Hematopoietic multipotent progenitor cell treated with erythropoietin and hydrocortisone succinate and interleukin-3 and kit ligand, for 8 days (in vitro differentiated cells): ENCODE results near the gene DDR2.
"Not testable (repeated sequence)": the region's sequence is repeated elsewhere in the genome, so short reads cannot be mapped to it uniquely, and the experiment has no call there.

Experiments
- DNase-seq: peaks from one replicate; pipeline ENCODE4 v3.0.0-alpha.2; 2015

Gene DDR2

GRCh38 chr1:162788783-162789182 lies 156.5 kb downstream of the DDR2 start:
- DNase-seq = not testable (repeated sequence)

DNA sequence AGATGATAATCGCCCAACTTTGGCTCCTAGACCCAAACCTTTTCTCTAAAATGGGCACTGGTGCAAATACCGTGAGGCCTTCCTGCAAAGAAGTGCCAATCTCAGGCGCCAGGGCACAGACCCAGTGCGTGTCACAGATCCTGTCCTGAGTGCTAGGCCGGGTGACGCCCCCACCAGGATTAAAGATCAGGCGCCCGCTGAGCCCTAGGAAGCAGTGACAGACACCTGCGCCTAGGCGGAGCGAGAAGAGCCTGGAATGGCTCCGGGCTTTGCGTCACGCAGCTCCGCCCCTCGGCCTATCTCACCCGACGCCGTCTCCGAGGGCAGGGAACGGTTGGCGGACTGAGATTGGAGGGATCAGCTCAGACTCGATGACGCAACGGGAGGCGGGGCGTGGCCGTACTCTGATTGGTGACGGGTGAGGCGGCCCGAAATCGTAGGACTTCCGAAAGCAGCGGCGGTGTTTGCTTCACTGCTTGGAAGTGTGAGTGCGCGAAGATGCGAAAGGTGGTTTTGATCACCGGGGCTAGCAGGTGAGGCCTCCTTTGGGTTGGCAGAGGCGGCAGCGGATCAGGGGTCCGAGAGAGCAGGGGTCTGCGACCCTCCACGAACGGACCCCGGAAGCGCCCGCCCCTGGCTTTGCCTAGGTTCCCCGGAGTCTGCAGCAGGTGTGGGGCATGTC lies 158.2 kb downstream of the DDR2 start, which contains the start of gene HSD17B7:
Gene HSD17B7, plus strand, starts transcription at position 400 of the 682 bp plus-strand sequence. Its CDS starts 99 bp downstream, at position 499.
- DNase-seq = peak; percentile 86

- peak; percentile 43 for DNase-seq
Observed at GRCh38 chr1:162790985-162791357, 158.7 kb downstream of the DDR2 start.

GRCh38 chr1:162794284-162794683 lies 162.0 kb downstream of the DDR2 start:
- DNase-seq = not testable (repeated sequence)

DNA sequence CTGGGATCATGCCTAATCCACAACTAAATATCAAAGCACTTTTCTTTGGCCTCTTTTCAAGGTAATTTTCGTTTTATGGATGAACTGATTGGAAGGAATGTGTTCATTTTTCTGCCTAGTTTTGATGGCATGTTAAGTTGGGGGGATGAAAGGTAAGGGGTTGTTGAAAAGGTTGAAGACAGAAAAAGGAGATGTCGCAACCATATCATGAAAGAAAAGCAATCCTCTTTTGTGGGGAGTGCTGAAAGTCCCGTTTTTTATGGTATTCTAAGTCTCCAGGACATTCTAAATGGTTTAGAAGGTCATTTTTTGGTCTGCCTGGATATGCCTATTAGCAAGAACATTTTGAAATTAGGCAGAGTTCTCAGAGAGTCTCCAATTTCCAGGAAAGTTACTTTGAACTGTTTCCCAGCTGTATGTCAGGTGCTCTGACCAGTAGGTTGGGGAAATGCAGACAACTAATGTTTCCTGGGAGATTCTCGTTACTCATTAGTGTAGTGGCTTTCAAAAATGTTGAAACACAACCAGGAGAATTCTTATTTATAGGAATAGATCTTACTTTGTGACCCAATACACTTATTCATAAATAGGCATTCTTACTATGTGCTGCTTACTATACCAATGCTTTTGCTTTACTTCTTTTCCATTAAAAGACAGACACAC lies 164.5 kb downstream of the DDR2 start:
- not testable (repeated sequence) for DNase-seq

DNA sequence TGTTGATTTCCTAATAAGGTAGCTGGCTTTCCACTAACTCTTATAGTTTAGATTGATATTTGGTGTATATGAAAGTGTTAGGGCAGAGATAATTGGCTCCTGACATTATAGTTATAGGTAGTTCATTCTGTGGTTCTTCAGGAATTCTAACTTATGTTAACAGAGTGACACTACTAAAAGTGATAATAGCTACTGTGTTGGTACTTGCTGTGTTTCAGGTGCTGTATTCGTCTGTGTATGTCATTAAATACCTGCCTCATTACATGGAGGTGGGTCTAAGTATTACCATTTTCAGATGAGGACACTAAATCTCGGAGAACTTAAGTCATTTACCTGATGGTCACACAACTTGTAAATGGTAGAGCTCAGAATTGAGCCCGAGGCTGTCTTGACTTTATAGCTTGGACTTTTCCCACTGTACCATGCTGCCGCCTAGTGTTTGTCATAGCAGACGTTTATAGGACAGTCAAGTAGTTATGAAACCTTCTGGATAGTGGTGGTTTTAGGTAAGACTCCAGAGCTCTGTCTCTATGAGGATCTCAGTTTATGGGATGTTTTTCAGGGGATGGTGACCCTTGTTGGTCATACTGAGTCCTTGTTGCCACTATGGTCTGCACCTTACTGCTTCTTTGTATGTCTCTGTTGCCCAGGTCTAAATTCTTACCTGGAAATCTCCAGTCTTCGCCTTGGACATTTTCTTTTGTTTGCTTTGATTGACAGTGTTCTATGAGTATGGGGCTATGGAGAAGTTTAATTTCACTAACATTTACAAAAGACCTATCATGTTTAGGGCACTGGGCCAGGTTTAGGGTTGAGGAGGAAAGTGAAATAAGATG lies 167.9 kb downstream of the DDR2 start:
- DNase-seq = peak; percentile 44

GRCh38 chr1:162807503-162807902 lies 175.2 kb downstream of the DDR2 start:
- DNase-seq = not testable (repeated sequence)

DNA sequence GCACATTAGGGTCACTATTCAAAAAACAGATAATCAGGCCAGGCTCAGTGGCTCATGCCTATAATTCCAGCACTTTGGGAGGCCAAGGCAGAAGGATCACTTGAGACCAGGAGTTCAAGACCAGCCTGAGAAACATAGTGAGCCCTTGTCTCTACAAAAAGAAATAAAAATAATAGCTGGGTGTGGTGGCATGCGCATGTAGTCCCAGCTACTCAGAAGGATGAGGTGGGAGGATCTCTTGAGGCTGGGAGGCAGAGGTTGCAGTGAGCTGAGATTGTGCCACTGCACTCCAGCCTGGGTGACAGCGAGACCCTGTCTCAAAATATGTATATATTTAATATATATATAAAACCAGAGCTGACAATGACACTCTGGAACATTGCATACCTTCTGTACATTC lies 180.1 kb downstream of the DDR2 start:
- DNase-seq = not testable (repeated sequence)

DNA sequence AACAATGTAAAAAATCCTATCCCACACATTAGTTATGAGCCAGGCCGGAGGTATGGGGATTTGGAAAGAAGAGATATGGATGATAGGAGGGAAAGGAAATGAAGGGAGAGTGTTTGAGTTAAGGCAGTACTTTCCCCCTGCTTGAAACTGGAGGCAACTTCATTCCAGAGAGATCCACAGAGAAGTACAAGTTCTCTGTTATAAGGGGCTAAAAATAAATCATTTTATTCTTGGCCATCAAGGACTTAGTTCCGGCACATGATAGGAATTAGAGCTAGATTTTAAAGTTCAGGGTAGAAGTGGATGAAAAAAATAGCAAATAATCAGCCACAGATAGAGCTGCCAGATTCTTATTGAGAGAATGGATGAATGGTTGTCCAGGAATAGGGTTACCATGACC lies 185.9 kb downstream of the DDR2 start:
- DNase-seq = not testable (repeated sequence)

- not testable (repeated sequence) for DNase-seq
Observed at GRCh38 chr1:162818666-162819065, 186.4 kb downstream of the DDR2 start.

GRCh38 chr1:162822391-162823200 lies 190.3 kb downstream of the DDR2 start:
- DNase-seq = no peak

- DNase-seq = no peak
Observed at GRCh38 chr1:162823231-162823630, 191.0 kb downstream of the DDR2 start.

GRCh38 chr1:162823771-162824525 lies 191.7 kb downstream of the DDR2 start:
- no peak for DNase-seq

GRCh38 chr1:162829268-162829667 lies 197.0 kb downstream of the DDR2 start:
- DNase-seq = no peak

GRCh38 chr1:162832470-162832869 lies 200.2 kb downstream of the DDR2 start:
- DNase-seq = no peak

- no peak for DNase-seq
Observed at GRCh38 chr1:162835157-162835899, 203.1 kb downstream of the DDR2 start.
